GM18498 (cell line): ENCODE data around the gene GGCX.
"Not testable (repeated sequence)": the region's sequence is repeated elsewhere in the genome, so short reads cannot be mapped to it uniquely, and the experiment has no call there.

Experiments
- ATAC-seq: cut with Tn5 transposase; IDR thresholded peaks from one replicate; pipeline ENCODE4 v1.9.1; 2021; ENCODE audit warnings: mild to moderate bottlenecking, moderate library complexity; ENCODE audit not compliant: unreplicated experiment

GGCX gene

DNA sequence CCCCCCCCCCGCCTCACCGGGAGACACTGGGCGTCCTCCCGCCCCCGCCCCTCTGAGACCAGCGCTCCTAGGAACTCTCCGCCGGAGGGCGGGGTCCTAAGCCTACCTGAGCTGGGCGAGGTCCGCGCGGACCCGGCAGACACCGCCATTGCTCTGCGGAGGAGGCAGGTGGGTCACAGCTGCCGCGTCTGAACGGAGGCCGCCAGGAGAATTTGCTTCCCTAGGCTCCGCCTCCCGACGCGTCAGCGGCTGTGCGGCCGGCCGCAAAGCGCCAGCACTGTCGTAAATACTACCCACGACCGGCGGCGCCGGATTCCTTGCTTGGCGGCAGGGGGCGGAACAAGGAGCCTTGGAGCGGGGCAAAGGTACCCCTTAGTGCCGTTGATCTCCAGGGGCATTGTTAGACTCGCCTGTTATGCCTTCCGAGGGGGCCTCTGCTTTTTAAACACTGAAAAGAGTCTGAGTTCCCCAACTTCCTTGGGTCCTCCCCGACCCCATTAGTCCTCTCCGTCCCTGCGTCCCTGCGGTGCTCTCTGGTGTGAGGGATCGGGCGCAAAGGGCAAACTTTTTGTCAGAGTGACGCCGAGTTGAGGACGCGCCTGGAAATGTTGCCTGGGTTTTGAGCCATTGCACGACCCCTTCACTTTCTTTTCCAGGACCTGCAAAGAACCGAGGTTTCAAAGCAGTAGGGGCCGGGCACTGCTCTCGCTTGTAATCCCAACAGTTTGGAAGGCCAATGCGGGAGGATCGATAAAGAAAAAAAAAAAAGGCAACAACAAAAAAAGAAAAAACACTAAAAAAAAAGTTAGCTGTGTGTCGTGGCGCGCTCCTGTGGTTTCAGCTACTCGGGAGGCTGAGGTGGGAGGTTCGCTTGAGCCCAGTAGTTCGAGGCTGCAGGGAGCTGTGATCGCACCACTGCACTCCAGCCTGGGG, at the start of gene GGCX:
GGCX (minus strand) TSS at position 214 of the 933 bp plus-strand sequence; CDS start at position 149, 65 bp downstream.
- ATAC-seq, result peak; percentile 92

DNA sequence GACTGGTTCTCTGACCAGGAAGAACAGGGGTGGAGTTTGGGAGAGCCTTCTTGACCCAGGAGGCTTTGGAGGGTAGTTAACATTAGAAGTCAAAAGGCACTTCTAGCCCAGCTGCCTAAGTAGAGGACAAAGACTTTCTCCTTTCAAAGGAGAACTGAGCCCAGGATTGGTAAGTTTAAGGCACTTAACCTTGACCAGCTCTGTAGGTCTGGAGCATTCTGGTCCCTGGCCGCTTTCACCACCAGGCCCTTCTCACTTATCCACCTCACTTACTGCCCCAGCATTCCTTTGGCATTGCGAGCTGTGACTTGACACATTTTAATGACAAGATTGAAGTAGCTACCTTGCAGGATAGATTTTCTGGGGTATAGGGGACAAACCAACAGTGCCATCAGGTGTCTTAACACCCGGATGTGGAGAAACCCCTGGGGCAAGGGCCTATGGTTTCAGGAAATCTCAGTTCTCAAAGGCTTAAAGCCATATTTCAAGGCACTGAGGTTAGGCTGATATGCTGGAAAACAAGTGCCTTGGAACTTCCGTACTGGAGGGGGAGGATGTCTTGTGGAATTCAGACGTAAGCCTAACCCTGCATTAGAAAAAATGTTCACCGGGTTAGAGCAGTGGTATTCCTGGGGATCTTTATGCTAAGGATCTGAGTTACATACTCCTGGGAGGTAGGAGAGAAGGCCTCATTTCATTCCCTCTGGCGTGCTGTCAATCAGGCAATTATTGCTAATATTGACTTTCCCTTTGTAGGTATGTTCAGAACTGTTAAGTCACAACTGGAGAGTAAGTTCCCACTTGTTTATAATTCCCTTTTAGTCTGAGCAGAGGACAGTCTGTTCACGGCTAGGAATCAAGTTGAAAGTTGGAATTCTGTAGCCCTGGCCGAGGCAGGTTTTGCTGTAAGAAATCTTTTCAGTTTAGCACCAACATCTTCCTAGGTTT, 46.2 kb upstream of the GGCX start:
- ATAC-seq, result no peak

- ATAC-seq, result no peak
These were observed 44.8 kb upstream of the GGCX start for GRCh38 chr2:85606116-85606455.

DNA sequence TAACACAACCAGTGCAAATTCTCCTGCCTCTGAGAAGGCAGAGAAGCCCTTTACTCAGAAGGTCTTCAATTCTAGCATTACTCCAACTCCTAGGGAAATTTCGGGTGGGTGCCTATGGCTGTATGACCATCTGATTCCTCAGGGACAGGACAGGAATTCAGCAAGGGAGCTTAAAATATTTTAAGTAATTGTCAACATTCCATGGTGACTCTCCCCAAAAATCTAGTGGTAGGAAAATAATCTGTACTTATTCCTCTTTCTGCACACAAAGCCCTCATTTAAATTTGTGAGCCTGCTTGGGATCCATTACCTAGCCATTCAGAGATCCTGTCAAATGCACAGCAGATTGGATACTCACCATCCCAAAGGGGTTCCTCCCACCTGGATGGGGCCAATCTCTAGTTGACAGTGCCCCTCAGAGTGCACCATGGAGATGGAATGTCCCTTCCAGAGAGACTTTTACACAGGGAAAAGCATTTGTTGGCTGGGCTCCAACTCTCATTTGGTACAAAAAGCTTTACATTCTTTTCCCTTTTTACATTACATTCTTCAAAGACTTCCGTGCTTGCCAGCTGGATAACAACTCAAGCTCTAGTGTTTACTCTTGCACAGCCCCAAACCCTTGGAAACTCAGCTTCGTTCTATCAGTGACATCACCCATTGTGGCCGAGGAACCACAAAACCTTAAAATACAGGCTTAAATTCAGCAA, 44.3 kb upstream of the GGCX start:
- ATAC-seq, result no peak

GRCh38 chr2:85604568-85605339, 43.5 kb upstream of the GGCX start:
- ATAC-seq, result no peak

DNA sequence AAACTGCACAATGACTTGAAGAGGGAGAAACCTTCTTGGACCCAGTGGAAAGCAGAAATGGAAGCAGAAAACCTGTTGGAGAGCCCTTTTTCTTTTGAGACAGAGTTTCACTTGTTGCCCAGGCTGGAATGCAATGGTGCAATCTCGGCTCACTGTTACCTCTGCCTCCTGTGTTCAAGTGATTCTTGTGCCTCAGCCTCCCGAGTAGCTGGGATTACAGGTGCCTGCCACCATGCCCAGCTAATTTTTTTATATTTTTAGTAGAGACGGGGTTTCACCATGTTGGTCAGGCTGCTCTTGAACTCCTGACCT, 42.8 kb upstream of the GGCX start:
- not testable (repeated sequence) for ATAC-seq

DNA sequence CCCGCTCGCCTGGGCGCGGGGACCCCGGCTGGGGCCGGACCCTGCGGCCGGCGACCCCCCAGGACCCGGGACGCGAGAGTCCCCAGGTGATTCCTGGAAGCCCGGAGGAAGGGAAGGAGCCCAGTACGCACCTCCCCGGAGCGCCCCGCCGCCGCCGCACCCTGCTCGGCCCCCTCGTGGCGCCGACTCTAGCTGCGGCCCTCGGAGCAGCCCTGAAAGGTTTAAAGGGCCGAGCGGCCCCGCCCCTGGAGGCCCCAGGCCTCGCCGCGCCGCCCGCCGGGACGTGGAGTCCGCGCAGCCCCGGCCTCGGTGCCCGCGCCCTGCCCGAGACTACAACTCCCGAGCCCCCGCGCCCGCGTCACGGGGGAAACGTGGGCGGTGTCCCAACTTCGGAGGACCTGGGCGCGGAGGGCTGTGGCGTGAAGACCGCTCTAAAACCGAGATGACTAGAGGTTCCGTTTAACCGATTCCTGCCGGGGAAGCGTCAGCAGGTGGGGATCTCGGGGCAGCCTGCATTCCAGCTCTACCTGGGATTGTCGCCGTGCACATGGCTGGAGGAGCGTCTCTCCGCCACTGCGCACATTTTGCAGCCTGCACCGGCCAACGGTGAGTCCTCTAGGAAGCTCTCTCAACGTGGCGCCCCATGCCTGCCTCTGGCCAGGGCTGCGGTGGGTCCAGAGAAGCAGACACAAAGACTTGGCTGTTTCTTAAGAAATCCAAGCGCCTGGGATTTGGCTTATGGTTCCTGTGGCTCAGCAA, 41.4 kb upstream of the GGCX start, which contains the start of gene TMEM150A:
TMEM150A (minus strand) TSS at position 223 of the 759 bp plus-strand sequence. CDS start 750 bp downstream, outside the sequence.
- peak; percentile 95 for ATAC-seq

- peak; percentile 47 for ATAC-seq
These were observed 40.6 kb upstream of the GGCX start for GRCh38 chr2:85601771-85602475.

GRCh38 chr2:85600951-85601770, 39.9 kb upstream of the GGCX start:
- ATAC-seq, result no peak

GRCh38 chr2:85600235-85600575, 38.9 kb upstream of the GGCX start:
- ATAC-seq, result no peak

GRCh38 chr2:85599468-85600234, 38.4 kb upstream of the GGCX start:
- no peak for ATAC-seq

DNA sequence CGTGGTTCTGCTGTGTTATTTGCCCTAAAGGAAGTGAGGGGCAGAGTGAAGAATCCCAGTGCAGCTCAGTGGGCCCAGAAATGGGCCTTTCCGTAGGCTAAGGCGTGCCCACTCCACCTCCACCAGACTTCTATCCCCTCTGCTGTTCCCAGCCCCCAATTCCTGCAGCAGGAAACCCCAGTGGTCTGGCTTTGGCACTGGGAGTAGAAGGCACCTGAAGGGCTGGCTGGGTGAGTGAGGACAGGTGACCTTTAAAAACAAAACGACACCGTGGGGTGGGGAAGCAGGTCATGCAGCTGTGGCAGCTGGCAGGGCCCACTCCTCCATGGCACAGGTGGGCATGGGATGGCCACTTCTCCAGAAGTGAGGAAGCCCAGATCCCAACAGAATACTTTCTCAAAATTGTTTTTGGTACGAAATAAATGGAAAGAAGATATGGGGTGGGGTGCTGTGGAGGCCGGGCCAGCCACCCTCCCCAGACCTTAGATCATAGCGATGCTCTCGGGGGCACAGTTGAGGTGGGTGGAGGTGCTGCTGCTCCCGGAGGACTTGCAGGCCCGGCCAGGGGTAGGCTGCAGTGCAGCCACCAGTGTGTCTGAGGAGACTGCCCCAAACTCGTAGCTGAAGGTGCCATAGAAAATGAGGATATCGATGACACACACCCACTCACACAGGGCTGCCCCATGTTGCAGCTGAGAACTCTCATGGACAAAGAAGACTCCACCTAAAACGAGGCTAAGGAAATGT, 37.5 kb upstream of the GGCX start:
- ATAC-seq, result no peak

- ATAC-seq, result no peak
These were observed 35.9 kb upstream of the GGCX start for GRCh38 chr2:85597241-85597640.

DNA sequence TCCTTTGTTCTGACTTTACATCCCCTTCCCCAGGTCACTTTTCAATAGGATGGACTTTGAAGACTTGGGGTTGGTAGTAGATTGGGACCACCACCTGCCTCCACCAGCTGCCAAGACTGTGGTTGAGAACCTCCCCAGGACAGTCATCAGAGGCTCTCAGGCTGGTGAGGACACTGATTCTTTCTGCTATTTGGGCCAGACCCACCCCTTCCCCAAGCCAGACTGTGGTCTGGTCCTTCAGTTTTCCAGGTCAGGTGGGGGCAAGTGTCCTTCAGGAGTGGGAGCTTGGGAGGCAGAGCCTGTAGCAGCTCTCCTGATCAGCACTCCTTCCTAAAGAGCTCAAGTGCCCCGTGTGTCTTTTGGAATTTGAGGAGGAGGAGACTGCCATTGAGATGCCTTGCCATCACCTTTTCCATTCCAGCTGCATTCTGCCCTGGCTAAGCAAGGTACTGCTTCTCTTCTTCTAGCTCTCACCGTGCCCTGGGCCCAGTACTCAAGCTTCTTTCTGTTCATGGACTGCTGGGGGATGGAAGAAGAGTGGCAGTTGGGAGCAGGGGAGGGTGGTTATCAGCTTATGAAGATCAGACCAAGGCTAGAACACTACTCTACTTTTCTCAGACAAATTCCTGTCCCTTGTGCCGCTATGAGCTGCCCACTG, 35.3 kb upstream of the GGCX start:
- no peak for ATAC-seq

- ATAC-seq, result no peak
These were observed 34.7 kb upstream of the GGCX start for GRCh38 chr2:85596026-85596333.

DNA sequence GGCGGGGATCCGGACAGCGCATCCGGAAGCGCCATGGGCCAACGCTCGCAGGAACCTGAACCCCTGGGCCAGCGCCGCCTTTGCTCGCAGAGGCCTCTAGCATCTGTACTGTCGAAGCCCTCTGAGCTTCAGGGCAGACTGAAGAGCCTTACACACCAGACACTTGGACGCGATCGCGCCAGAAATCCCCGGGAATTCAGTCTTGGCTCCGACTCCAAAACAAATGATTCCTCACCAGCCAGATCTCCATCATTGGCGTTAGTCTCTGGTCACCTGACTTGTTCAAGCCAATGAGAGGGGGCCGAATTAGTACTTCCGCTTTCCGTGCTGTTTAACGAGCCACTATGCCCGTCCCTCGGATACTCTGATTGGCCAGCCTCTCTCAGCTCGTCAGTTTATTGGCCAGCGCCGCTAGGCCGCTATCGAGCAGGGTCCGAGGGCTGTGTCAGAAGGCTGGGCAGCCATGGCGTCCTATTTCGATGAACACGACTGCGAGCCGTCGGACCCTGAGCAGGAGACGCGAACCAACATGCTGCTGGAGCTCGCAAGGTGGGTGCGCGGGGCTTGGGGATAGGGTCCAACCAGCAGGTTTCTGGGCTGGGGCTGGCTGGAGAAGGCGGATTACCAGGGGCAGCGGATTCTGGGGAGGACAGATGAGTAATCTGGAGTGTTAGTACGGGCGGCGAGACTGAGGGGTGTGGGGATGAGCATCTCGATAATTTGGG, 34.2 kb upstream of the GGCX start, which contains the start of gene RNF181:
RNF181 (plus strand) TSS at position 445 of the 725 bp plus-strand sequence; CDS start at position 464, 19 bp downstream.
- peak; percentile 99 for ATAC-seq
